ENCODE results near the gene KIF1B.

Gene KIF1B

GRCh38 chr1:10380594-10381275 lies 170.4 kb downstream of the KIF1B start (continued):
- TF ChIP-seq PRDM10 (tag by site-specific recombination; IDR thresholded peaks at IDR 0.05) (no peak), BCL6B (tag by site-specific recombination; IDR thresholded peaks at IDR 0.05) (no peak), ZNF2 (tag by site-specific recombination; IDR thresholded peaks at IDR 0.05) (no peak), ZNF692 (tag by site-specific recombination; IDR thresholded peaks at IDR 0.05) (no peak), ZNF140 (tag by site-specific recombination; IDR thresholded peaks at IDR 0.05) (no peak)

- H3K9me3 ChIP-seq (ENCODE audit: control insufficient read depth, insufficient read depth, low read depth, low read length) = no peaks in the 10 kb centered on the region
- no peak overlapping the region for H3K4me3 ChIP-seq (ENCODE audit: low read depth, low read length)
- TF ChIP-seq ZNF223 (tag by site-specific recombination; IDR thresholded peaks at IDR 0.05) (no peak), ZNF121 (tag by site-specific recombination; IDR thresholded peaks at IDR 0.05) (peak; percentile 77), ZNF501 (tag by site-specific recombination; IDR thresholded peaks at IDR 0.05) (no peak)
- no peaks in the 10 kb centered on the region for H3K4me1 ChIP-seq (ENCODE audit: control insufficient read depth, insufficient read depth, low read length)
- H3K36me3 ChIP-seq (ENCODE audit: control insufficient read depth in 2 of 2, insufficient read depth in 1 of 2, low read length in 2 of 2) = peaks cover 3 to 19% of the 10 kb centered on the region in 2 experiments; a peak in 2 of 3 replicates
- ChIA-PET CTCF (interaction anchor here (0.6 kb wide), 1 partner anchor 12 kb away, joined by 4 read pairs; no protein-coding TSS in a partner anchor), POLR2A (no interaction called here)
- H3K27ac ChIP-seq (ENCODE audit: extremely low read depth, low read depth, low read length) = no peak overlapping the region
These were observed 173.3 kb downstream of the KIF1B start for GRCh38 chr1:10383630-10384029.

- Histone ChIP-seq H3K36me3 (ENCODE audit: control insufficient read depth in 2 of 2, insufficient read depth in 1 of 2, low read length in 2 of 2) (peaks cover 3 to 13% of the 10 kb centered on the region in 2 experiments), H3K27ac (ENCODE audit: extremely low read depth, low read depth, low read length) (no peak overlapping the region), H3K9me3 (ENCODE audit: control insufficient read depth, insufficient read depth, low read depth, low read length) (no peaks in the 10 kb centered on the region), H3K4me3 (ENCODE audit: low read depth, low read length) (no peak overlapping the region), H3K4me1 (ENCODE audit: control insufficient read depth, insufficient read depth, low read length) (no peaks in the 10 kb centered on the region)
- CTCF ChIA-PET = interaction anchor here (0.6 to 0.7 kb wide), 2 partner anchors 12 to 45 kb away, joined by 3 to 4 read pairs; no protein-coding TSS in a partner anchor
- TF ChIP-seq ZNF624 (tag by site-specific recombination; IDR thresholded peaks at IDR 0.05) (no peak), ZNF223 (tag by site-specific recombination; IDR thresholded peaks at IDR 0.05) (no peak), ZBTB26 (tag by site-specific recombination; optimal IDR thresholded peaks at IDR 0.05) (no peak), ZNF23 (tag by site-specific recombination; IDR thresholded peaks at IDR 0.05; ENCODE audit: borderline replicate concordance) (no peak), ZNF596 (tag by site-specific recombination; IDR thresholded peaks at IDR 0.05) (no peak), KLF10 (tag by site-specific recombination; IDR thresholded peaks at IDR 0.05) (no peak), SALL2 (tag by site-specific recombination; IDR thresholded peaks at IDR 0.05; ENCODE audit: borderline replicate concordance) (no peak), ATF2 (tag by site-specific recombination; IDR thresholded peaks at IDR 0.05; ENCODE audit: low read depth) (no peak), ZNF132 (tag by site-specific recombination; IDR thresholded peaks at IDR 0.05; ENCODE audit: borderline replicate concordance) (no peak), ZSCAN5A (tag by site-specific recombination; IDR thresholded peaks at IDR 0.05) (no peak), BCL6B (tag by site-specific recombination; IDR thresholded peaks at IDR 0.05) (no peak), ZNF488 (tag by site-specific recombination; IDR thresholded peaks at IDR 0.05) (no peak)
- POLR2A ChIA-PET = no interaction called here
These were observed 173.8 kb downstream of the KIF1B start for GRCh38 chr1:10384219-10384618.
